C4-2B (cell line): ENCODE measurements around the gene GMEB2.
A peak's percentile ranks its signal among the peaks of the same experiment; 100 is the strongest.

Experiments used
- H3K27ac ChIP-seq: fragments of 450-650 bp; 2 replicates; pipeline ENCODE4 v1.5.1; 2017
- CTCF ChIP-seq: fragments of 450-650 bp; conservative IDR thresholded peaks from 2 replicates; pipeline ENCODE4 v1.5.1; 2017; ENCODE audit warnings: mild to moderate bottlenecking
- ZFX ChIP-seq: fragments of 450-650 bp; IDR thresholded peaks from 2 replicates; pipeline ENCODE4 v1.6.1; 2017

GMEB2 gene

GRCh38 chr20:63640086-63640485, 13.2 kb upstream of the GMEB2 start:
- H3K27ac ChIP-seq, result no peak overlapping the region
- no peak for TF ChIP-seq ZFX
- no peak for TF ChIP-seq CTCF

GRCh38 chr20:63639093-63639975, 12.4 kb upstream of the GMEB2 start:
- no peak overlapping the region for H3K27ac ChIP-seq
- no peak for TF ChIP-seq CTCF
- no peak for TF ChIP-seq ZFX

- TF ChIP-seq ZFX (no peak), CTCF (no peak)
- H3K27ac ChIP-seq, result no peak overlapping the region
Measured at GRCh38 chr20:63636752-63637628, 10.1 kb upstream of the GMEB2 start.

- H3K27ac ChIP-seq, result no peak overlapping the region
- TF ChIP-seq CTCF, result no peak
- TF ChIP-seq ZFX, result no peak
Measured at GRCh38 chr20:63635431-63636141, 8.7 kb upstream of the GMEB2 start.

GRCh38 chr20:63633732-63634131, 6.8 kb upstream of the GMEB2 start:
- TF ChIP-seq CTCF (no peak), ZFX (no peak)

GRCh38 chr20:63631426-63631825, 4.5 kb upstream of the GMEB2 start:
- peak overlapping the region; percentile 27 for H3K27ac ChIP-seq

More at GRCh38 chr20:63633732-63634131, 6.8 kb upstream of the GMEB2 start:
- no peak overlapping the region for H3K27ac ChIP-seq

- peak overlapping the region; percentile 27 for H3K27ac ChIP-seq
Measured at GRCh38 chr20:63630956-63631355, 4.1 kb upstream of the GMEB2 start.
